MCF 10A (cell line): ENCODE results near the gene ZIC1. TPM values are rescaled to one million over a fixed set of nuclear protein-coding genes. Genes with fewer than 3 reads are reported as not detected.

Experiments
- BruUV-seq: library from RNA; stranded (reverse); fragments of 400-500 nt; replicated peaks from 2 replicates; lab custom pipeline; 2021; lab: Mats Ljungman, UMichigan
- CTCF ChIA-PET: fragments of 300-600 bp; sonication (Branson Sonifier 250); formaldehyde crosslinking; extraction: SDS; loops from one replicate; lab custom pipeline; 2021; ENCODE audit warnings: antibody characterized with exemption, inconsistent platforms; lab: Yijun Ruan, JAX
- POLR2A ChIA-PET: fragments of 300-600, 350-650 bp; sonication (Branson Sonifier 250); formaldehyde crosslinking; extraction: SDS; loops from one replicate; lab custom pipeline; 2020; ENCODE audit warnings: antibody characterized with exemption, inconsistent platforms; lab: Yijun Ruan, JAX
- DNase-seq: peaks from one replicate; pipeline ENCODE4 v3.0.0-alpha.2; 2018; ENCODE audit not compliant: unreplicated experiment
- H3K27ac Mint-ChIP-seq: one replicate; pipeline ENCODE4 v1.8.0; 2022; ENCODE audit warnings: mild to moderate bottlenecking, low read depth, mixed read lengths; ENCODE audit not compliant: unreplicated experiment
- H3K27me3 Mint-ChIP-seq: one replicate; pipeline ENCODE4 v1.8.0; 2022; ENCODE audit warnings: mixed read lengths; ENCODE audit not compliant: insufficient read depth, unreplicated experiment
- H3K36me3 Mint-ChIP-seq: one replicate; pipeline ENCODE4 v1.8.0; 2022; ENCODE audit warnings: mild to moderate bottlenecking, moderate library complexity, mixed read lengths; ENCODE audit not compliant: insufficient read depth, unreplicated experiment
- H3K4me1 Mint-ChIP-seq: one replicate; pipeline ENCODE4 v1.8.0; 2022; ENCODE audit warnings: mixed read lengths; ENCODE audit not compliant: insufficient read depth, unreplicated experiment
- H3K4me3 Mint-ChIP-seq: one replicate; pipeline ENCODE4 v1.8.0; 2022; ENCODE audit warnings: mild to moderate bottlenecking, moderate library complexity, mixed read lengths; ENCODE audit not compliant: unreplicated experiment
- H3K9me3 Mint-ChIP-seq: one replicate; pipeline ENCODE4 v1.8.0; 2022; ENCODE audit warnings: mixed read lengths; ENCODE audit not compliant: unreplicated experiment
- CTCF ChIP-seq: fragments of 200-600 bp; IDR thresholded peaks from one replicate; pipeline ENCODE4 v1.8.0; 2022; ENCODE audit warnings: antibody characterized with exemption, mild to moderate bottlenecking; ENCODE audit not compliant: unreplicated experiment
- intact Hi-C: fragments of 100-400 bp; cut with micrococcal nuclease; formaldehyde crosslinking; loops from 2 replicates; pipeline ENCODE4 v1.14.1; 2022
- total RNA-seq: library from RNA; stranded (reverse); gene quantifications from 2 replicates; pipeline ENCODE4 v1.2.3, GENCODE V29; 2022

The ZIC1 gene
- total RNA-seq, 1 experiment from 2014 or later = not detected

- no TSS peak for BruUV-seq
- TF ChIP-seq CTCF = no peak
- ChIA-PET CTCF (interaction anchor here (0.7 kb wide), 1 partner anchor 953 kb away, joined by 3 read pairs; no protein-coding TSS in a partner anchor), POLR2A (no interaction called here)
- intact Hi-C loops = no loop called here
- Mint-ChIP-seq H3K36me3 (no peaks in the 10 kb centered on the region), H3K4me3 (no peak overlapping the region), H3K9me3 (peaks cover 7% of the 10 kb centered on the region), H3K27ac (no peak overlapping the region), H3K4me1 (no peaks in the 10 kb centered on the region), H3K27me3 (peaks cover 4% of the 10 kb centered on the region)
- no peak for DNase-seq
Measured at GRCh38 chr3:147393261-147393942, 15.8 kb upstream of the ZIC1 start.

GRCh38 chr3:147393943-147394883 is 15.0 kb upstream of the ZIC1 start:
- H3K27ac Mint-ChIP-seq = no peak overlapping the region
- no peak for DNase-seq
- BruUV-seq = no TSS peak
- TF ChIP-seq CTCF = no peak
- intact Hi-C loops = no loop called here
- CTCF ChIA-PET = interaction anchor here (0.6 to 0.7 kb wide), 2 partner anchors 10 to 954 kb away, joined by 3 read pairs; no protein-coding TSS in a partner anchor
- POLR2A ChIA-PET = no interaction called here
- no peaks in the 10 kb centered on the region for H3K36me3 Mint-ChIP-seq
- H3K4me1 Mint-ChIP-seq = no peaks in the 10 kb centered on the region
- no peaks in the 10 kb centered on the region for H3K27me3 Mint-ChIP-seq
- peaks cover 7% of the 10 kb centered on the region for H3K9me3 Mint-ChIP-seq
- no peak overlapping the region for H3K4me3 Mint-ChIP-seq

- intact Hi-C loops = no loop called here
- DNase-seq = no peak
- Mint-ChIP-seq H3K4me3 (no peak overlapping the region), H3K9me3 (peaks cover 7% of the 10 kb centered on the region), H3K36me3 (no peaks in the 10 kb centered on the region), H3K27me3 (no peaks in the 10 kb centered on the region), H3K27ac (no peak overlapping the region), H3K4me1 (no peaks in the 10 kb centered on the region)
- BruUV-seq = no TSS peak
- CTCF ChIA-PET = no interaction called here
- POLR2A ChIA-PET = no interaction called here
- TF ChIP-seq CTCF = no peak
Measured at GRCh38 chr3:147394884-147395225, 14.3 kb upstream of the ZIC1 start.
